Naive thymus-derived CD8-positive, alpha-beta T cell (primary cell): ENCODE data around the gene BCR. TPM values are rescaled to one million over a fixed set of nuclear protein-coding genes. Genes with fewer than 3 reads are reported as not detected.
"Not testable (repeated sequence)": the region's sequence is repeated elsewhere in the genome, so short reads cannot be mapped to it uniquely, and the experiment has no call there.

Experiments
- ATAC-seq, 2 donors: fragments of 150-1000 bp; cut with Tn5 transposase in 1 of 2; sonication (Bioruptor Pico), chemical (Tn5 transposase) in 1 of 2; 1 replicate in 1 of 2; 2 replicates in 1 of 2; pipeline ENCODE4 v1.10.0; 2021; ENCODE audit warnings: mild to moderate bottlenecking in 2 of 2, moderate library complexity in 2 of 2
- POLR2A ChIA-PET: fragments of 350-600 bp; sonication (Branson Sonifier 250); formaldehyde crosslinking; loops from one replicate; lab custom pipeline; 2021; ENCODE audit warnings: antibody characterized with exemption; lab: Charles Lee
- DNase-seq, 10 donors: peaks; one replicate each; pipeline versions ENCODE4 v3.0.0 to v3.0.0-alpha.2; 2020 to 2022
- H3K27ac Mint-ChIP-seq, 10 donors: one replicate each; pipeline ENCODE4 v1.8.0; 2020 to 2022; ENCODE audit warnings: mild to moderate bottlenecking in 10 of 10, mixed read lengths in 10 of 10, moderate library complexity in 4 of 10, inconsistent platforms in 1 of 10
- H3K27me3 Mint-ChIP-seq, 5 donors: one replicate each; pipeline ENCODE4 v1.8.0; 2021 to 2022; ENCODE audit warnings: mixed read lengths in 5 of 5
- H3K36me3 Mint-ChIP-seq, 3 donors: one replicate each; pipeline ENCODE4 v1.8.0; 2020 to 2022; ENCODE audit warnings: mixed read lengths in 3 of 3, mild to moderate bottlenecking in 2 of 3, inconsistent platforms in 1 of 3
- H3K4me1 Mint-ChIP-seq, 4 donors: one replicate each; pipeline ENCODE4 v1.8.0; 2021 to 2022; ENCODE audit warnings: mixed read lengths in 4 of 4
- H3K4me3 Mint-ChIP-seq, 10 donors: one replicate each; pipeline ENCODE4 v1.8.0; 2020 to 2022; ENCODE audit warnings: mild to moderate bottlenecking in 10 of 10, mixed read lengths in 10 of 10, moderate library complexity in 6 of 10, inconsistent platforms in 1 of 10
- H3K9me3 Mint-ChIP-seq, 9 donors: one replicate each; pipeline ENCODE4 v1.8.0; 2020 to 2022; ENCODE audit warnings: mixed read lengths in 9 of 9, mild to moderate bottlenecking in 3 of 9, inconsistent platforms in 1 of 9, moderate library complexity in 1 of 9
- polyA plus RNA-seq, 3 donors: library from polyadenylated mRNA; unstranded; fragments of 300-500 nt; fragmentation: Illumina TruSeq; gene quantifications; one replicate each; pipeline ENCODE4 v1.2.3, GENCODE V29; 2021
- total RNA-seq, 8 experiments: library from RNA in 2 of 8; stranded (reverse) in 2 of 8; gene quantifications; one replicate each; pipeline ENCODE4 v1.2.3 and lab custom pipeline; 2021 to 2026

The BCR gene
- total RNA-seq = 10 to 100 TPM; 72.1 to 76.9 TPM
- polyA plus RNA-seq = 10 to 100 TPM in 1 of 3 donors, 1 to 10 TPM in 2; 3.8 to 18.3 (median 5.6) TPM
- 84.6 to 153 (median 134) reads per million in 6 experiments for total RNA-seq (lab: John Stamatoyannopoulos, UW)

DNA sequence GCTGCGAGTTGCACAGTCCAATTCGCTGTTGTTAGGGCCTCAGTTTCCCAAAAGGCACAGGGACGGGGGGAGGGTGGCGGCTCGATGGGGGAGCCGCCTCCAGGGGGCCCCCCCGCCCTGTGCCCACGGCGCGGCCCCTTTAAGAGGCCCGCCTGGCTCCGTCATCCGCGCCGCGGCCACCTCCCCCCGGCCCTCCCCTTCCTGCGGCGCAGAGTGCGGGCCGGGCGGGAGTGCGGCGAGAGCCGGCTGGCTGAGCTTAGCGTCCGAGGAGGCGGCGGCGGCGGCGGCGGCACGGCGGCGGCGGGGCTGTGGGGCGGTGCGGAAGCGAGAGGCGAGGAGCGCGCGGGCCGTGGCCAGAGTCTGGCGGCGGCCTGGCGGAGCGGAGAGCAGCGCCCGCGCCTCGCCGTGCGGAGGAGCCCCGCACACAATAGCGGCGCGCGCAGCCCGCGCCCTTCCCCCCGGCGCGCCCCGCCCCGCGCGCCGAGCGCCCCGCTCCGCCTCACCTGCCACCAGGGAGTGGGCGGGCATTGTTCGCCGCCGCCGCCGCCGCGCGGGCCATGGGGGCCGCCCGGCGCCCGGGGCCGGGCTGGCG is at the start of gene BCR:
Gene BCR, plus strand, starts transcription at position 209 of the 592 bp plus-strand sequence. CDS start 452 bp downstream, outside the sequence.
- Mint-ChIP-seq H3K27me3 (no peaks in the 10 kb centered on the region), H3K9me3 (peaks cover 0 to 15% (median 0%) of the 10 kb centered on the region in 9 donors), H3K4me1 (peaks cover 41 to 75% (median 60%) of the 10 kb centered on the region in 4 donors), H3K27ac (peak within 1 kb of the TSS; percentile 57 to 93 (median 90)), H3K36me3 (peaks cover 0 to 6% (median 0%) of the 10 kb centered on the region in 3 donors), H3K4me3 (peak within 1 kb of the TSS; percentile 84 to 97 (median 95))
- ATAC-seq = peak; percentile 73 to 74
- POLR2A ChIA-PET = interaction anchor here (0.7 to 3.9 kb wide), 11 partner anchors 36 to 205 kb away, joined by 3 to 29 read pairs (median 4); partner anchors contain the start of gene RSPH14
- DNase-seq = peak; percentile 42 to 76 (median 62)

GRCh38 chr22:23130697-23131096 is 49.6 kb upstream of the BCR start:
- Mint-ChIP-seq H3K27me3 (no peaks in the 10 kb centered on the region), H3K27ac (peak overlapping the region in 4 of 10 donors; percentile 25 to 80 (median 68)), H3K4me1 (peaks cover 4 to 10% (median 5%) of the 10 kb centered on the region in 4 donors), H3K4me3 (no peak overlapping the region), H3K36me3 (no peaks in the 10 kb centered on the region), H3K9me3 (no peaks in the 10 kb centered on the region)
- POLR2A ChIA-PET = no interaction called here
- no peak for ATAC-seq
- no peak for DNase-seq

DNA sequence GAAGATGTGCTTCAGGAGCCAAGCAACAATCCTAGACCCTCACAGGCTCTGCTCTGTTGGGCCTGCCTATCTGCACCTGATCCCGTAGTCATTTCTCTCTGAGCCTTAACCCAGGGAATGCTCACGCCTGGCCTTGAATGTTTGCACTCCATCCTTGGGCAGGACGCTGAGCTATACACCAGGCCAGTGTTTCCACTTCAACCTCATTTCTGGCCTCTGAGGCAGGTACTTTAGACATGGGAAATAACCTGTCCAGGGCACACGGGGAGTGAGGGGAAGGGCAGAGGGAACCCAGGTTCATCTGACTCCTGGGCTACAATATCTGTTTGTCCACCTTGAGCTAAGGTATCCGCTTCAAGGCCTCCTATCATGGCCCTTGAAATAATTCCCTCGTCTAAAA is 48.4 kb upstream of the BCR start:
- peaks cover 5 to 22% (median 10%) of the 10 kb centered on the region in 4 donors for H3K4me1 Mint-ChIP-seq
- no peak overlapping the region for H3K27ac Mint-ChIP-seq
- H3K4me3 Mint-ChIP-seq = no peak overlapping the region
- no peak for DNase-seq
- POLR2A ChIA-PET = interaction anchor here (1.0 to 1.5 kb wide), 2 partner anchors 10 to 14 kb away, joined by 4 to 5 read pairs; partner anchors contain the start of gene RSPH14
- H3K36me3 Mint-ChIP-seq = no peaks in the 10 kb centered on the region
- no peak for ATAC-seq
- H3K9me3 Mint-ChIP-seq = no peaks in the 10 kb centered on the region
- no peaks in the 10 kb centered on the region for H3K27me3 Mint-ChIP-seq

- POLR2A ChIA-PET = interaction anchor here (1.2 to 1.5 kb wide), 2 partner anchors 10 to 13 kb away, joined by 3 to 5 read pairs; no protein-coding TSS in a partner anchor
- DNase-seq (no peak), ATAC-seq (no peak)
- H3K9me3 Mint-ChIP-seq = no peaks in the 10 kb centered on the region
- no peaks in the 10 kb centered on the region for H3K36me3 Mint-ChIP-seq
- peak overlapping the region in 2 of 10 donors; percentile 29 to 45 for H3K27ac Mint-ChIP-seq
- H3K4me3 Mint-ChIP-seq = no peak overlapping the region
- no peaks in the 10 kb centered on the region for H3K27me3 Mint-ChIP-seq
- H3K4me1 Mint-ChIP-seq = peaks cover 6 to 28% (median 15%) of the 10 kb centered on the region in 4 donors
These were observed 47.8 kb upstream of the BCR start for GRCh38 chr22:23132376-23133091.

DNA sequence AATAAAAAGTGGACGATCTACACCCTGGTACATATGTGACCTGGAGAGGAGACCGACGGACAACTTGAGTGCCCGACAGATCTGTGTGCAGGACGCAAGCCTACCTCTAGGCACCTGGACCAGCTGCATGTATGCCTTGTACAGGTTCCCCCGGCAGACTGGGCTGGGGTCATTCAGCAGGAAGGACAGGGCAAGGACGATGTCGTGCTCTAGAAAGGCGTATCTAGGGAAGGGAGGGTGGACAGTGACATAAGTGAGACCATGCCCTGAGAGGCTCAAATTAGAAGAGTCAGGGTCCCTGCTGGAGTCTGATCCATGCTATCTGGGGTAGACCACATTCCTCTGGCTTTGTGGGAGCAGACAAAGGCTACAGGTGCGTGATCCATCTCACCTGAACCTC is 46.4 kb upstream of the BCR start:
- ATAC-seq (no peak), DNase-seq (no peak)
- no peaks in the 10 kb centered on the region for H3K36me3 Mint-ChIP-seq
- H3K4me1 Mint-ChIP-seq = peaks cover 6 to 37% (median 24%) of the 10 kb centered on the region in 4 donors
- H3K27ac Mint-ChIP-seq = peak overlapping the region in 4 of 10 donors; percentile 10 to 72 (median 54)
- POLR2A ChIA-PET = no interaction called here
- H3K27me3 Mint-ChIP-seq = no peaks in the 10 kb centered on the region
- no peak overlapping the region for H3K4me3 Mint-ChIP-seq
- H3K9me3 Mint-ChIP-seq = no peaks in the 10 kb centered on the region

DNA sequence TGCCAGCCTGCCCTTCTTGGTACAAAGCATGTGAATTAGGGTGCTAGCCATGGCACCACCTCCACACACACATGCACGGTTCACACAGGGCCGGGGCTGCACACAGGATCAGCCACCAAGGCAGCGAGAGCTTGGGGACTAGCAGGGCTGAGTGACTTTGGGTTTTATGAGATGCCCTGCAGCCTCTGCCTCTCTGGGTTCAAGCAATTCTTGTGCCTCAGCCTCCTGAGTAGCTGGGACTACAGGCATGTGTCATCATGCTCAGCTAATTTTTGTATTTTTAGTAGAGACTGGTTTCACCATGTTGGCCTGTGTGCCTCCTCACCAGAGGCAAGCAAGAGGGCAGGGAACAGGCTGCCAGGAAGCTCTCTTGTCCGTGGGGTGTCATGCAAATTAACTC is 43.3 kb upstream of the BCR start:
- Mint-ChIP-seq H3K4me1 (peaks cover 8 to 65% (median 42%) of the 10 kb centered on the region in 4 donors), H3K27ac (peak overlapping the region; percentile 93 to 98 (median 96)), H3K4me3 (peak overlapping the region in 3 of 10 donors; percentile 7 to 80 (median 74))
- POLR2A ChIA-PET = interaction anchor here (1.5 to 1.7 kb wide), 2 partner anchors 16 to 18 kb away, joined by 3 to 6 read pairs; no protein-coding TSS in a partner anchor
- ATAC-seq, DNase-seq, H3K36me3 Mint-ChIP-seq, H3K9me3 Mint-ChIP-seq, H3K27me3 Mint-ChIP-seq: not testable (repeated sequence)

DNA sequence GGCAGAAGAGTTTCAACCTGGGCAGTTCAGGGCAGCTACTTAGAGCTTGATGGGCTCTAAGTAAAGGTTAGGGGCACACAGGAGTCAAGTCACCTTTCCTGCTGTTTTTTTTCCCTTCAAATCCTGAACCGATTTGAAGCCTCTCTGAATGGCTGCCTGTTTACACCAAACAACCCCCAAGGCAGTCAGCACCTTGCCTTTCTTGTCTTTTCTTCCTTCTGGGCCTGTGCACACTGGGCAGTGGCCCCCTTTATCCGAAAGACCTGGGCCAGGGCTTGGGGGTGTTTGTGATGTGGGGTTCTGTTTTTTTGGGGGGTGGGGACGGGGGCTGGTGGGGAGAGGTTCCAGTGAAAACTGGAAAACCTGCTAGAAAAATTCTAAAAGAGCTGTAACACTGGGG is 42.8 kb upstream of the BCR start:
- Mint-ChIP-seq H3K4me3 (peak overlapping the region; percentile 50 to 85 (median 74)), H3K27me3 (no peaks in the 10 kb centered on the region), H3K4me1 (peaks cover 12 to 70% (median 47%) of the 10 kb centered on the region in 4 donors), H3K36me3 (no peaks in the 10 kb centered on the region), H3K9me3 (no peaks in the 10 kb centered on the region), H3K27ac (peak overlapping the region; percentile 93 to 98 (median 96))
- POLR2A ChIA-PET = interaction anchor here (1.1 to 1.7 kb wide), 4 partner anchors 9 to 126 kb away, joined by 3 to 6 read pairs (median 3); no protein-coding TSS in a partner anchor
- DNase-seq (no peak), ATAC-seq (no peak)

DNA sequence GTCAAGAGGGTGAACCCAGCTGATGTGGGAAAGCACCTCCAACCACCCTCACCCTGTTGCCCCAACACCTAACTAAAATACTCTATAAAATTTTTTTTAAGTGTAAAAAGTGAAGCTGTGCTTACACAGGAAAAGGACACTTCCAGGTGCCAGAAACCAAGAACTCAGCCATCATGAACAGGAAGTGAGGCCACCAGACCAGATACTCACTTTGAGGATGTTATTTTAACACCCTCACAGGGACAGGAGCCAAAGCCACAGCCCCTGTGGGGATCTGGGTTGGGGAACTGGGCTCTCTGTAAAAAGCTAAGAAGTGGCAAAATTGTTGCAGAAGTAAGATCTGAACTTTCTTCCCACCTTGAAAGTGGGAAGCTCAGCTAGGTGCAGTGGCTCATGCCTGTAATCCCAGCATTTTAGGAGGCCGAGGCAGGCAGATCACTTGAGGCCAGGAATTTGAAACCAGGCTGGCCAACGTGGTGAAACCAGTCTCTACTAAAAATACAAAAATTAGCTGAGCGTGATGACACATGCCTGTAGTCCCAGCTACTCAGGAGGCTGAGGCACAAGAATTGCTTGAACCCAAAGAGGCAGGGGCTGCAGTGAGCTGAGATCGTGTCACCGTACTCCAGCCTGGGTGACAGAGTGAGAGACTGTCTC is 42.3 kb upstream of the BCR start:
- Mint-ChIP-seq H3K36me3 (no peaks in the 10 kb centered on the region), H3K9me3 (no peaks in the 10 kb centered on the region), H3K27me3 (no peaks in the 10 kb centered on the region), H3K4me1 (peaks cover 15 to 75% (median 53%) of the 10 kb centered on the region in 4 donors), H3K27ac (peak overlapping the region; percentile 93 to 98 (median 96)), H3K4me3 (peak overlapping the region; percentile 50 to 85 (median 75))
- peak in 9 of 10 donors; percentile 30 to 84 (median 66) for DNase-seq
- peak; percentile 39 to 41 for ATAC-seq
- POLR2A ChIA-PET = interaction anchor here (0.5 to 1.7 kb wide), 8 partner anchors 9 to 757 kb away, joined by 3 to 6 read pairs (median 3); no protein-coding TSS in a partner anchor

DNA sequence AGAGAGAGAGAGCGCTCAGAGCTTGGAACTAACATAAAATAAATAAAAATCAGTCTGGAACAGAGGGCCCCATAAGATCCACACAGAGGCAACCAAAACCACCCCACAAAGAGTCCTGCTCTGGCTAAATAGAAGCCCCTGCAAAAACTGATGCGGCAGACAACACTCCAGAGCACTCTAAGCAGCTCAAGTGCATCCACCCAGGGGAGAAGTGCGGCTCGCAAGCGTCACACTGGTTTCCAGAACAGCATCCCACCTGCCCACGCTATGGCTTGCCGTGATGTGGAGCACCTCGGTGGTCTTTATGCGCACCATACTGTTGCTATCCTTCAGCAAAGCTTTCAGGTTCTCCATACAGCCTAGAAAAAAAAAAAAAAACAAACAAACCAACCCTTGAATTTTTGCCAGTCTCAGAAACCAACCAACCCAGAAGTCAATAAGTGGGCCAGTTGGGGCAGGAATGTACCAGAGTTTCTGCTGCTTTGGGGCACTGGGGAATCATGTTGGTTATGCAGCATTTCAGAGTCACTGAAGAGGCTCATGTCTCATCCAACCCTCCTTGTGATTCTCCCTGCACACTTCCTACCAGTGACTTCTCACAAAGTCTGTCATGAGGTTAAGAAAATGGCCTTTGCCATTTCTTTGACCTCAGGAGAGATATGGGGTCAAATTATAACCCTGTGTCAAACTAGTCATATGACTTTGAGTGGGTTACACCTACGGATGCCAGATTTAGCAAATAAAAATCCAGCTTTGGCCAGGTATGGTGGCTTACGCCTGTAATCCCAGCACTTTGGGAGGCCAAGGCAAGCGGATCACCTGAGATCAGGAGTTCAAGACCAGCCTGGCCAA is 41.5 kb upstream of the BCR start:
- H3K36me3 Mint-ChIP-seq = no peaks in the 10 kb centered on the region
- POLR2A ChIA-PET = interaction anchor here (0.5 to 2.8 kb wide), 9 partner anchors 8 to 756 kb away, joined by 3 to 12 read pairs (median 3); no protein-coding TSS in a partner anchor
- H3K27ac Mint-ChIP-seq = peak overlapping the region; percentile 93 to 98 (median 96)

DNA sequence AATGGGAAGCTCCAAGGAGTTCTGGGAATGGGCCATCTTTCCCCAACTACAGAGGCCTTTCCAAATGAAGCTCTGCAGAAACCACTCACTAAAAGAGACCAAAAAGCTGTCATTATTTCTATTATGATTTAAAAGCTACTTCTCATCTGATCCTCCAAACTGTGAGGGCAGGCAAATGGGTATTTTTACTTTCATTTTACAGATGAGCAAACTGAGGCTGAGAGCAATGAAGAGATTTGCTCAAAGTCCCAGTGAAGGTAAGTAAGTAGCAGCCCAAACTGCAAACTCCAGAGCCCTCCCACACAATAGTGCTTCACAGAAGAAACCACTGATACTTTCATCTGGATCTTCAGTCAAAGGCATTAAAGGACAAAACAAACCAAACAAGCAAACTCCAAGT is 39.9 kb upstream of the BCR start:
- Mint-ChIP-seq H3K27ac (peak overlapping the region; percentile 17 to 99 (median 96)), H3K9me3 (no peaks in the 10 kb centered on the region), H3K36me3 (no peaks in the 10 kb centered on the region), H3K4me3 (peak overlapping the region in 1 of 10 donors; percentile 18), H3K4me1 (peaks cover 19 to 92% (median 74%) of the 10 kb centered on the region in 4 donors), H3K27me3 (no peaks in the 10 kb centered on the region)
- POLR2A ChIA-PET = interaction anchor here (0.7 to 2.8 kb wide), 5 partner anchors 21 to 387 kb away, joined by 3 to 12 read pairs (median 5); no protein-coding TSS in a partner anchor
- no peak for ATAC-seq
- DNase-seq = no peak

More for the DNA sequence above, 41.5 kb upstream of the BCR start:
- no peaks in the 10 kb centered on the region for H3K27me3 Mint-ChIP-seq
- ATAC-seq = no peak
- H3K4me3 Mint-ChIP-seq = peak overlapping the region in 8 of 10 donors; percentile 64 to 85 (median 76)
- no peak for DNase-seq
- no peaks in the 10 kb centered on the region for H3K9me3 Mint-ChIP-seq
- H3K4me1 Mint-ChIP-seq = peaks cover 18 to 80% (median 59%) of the 10 kb centered on the region in 4 donors

DNA sequence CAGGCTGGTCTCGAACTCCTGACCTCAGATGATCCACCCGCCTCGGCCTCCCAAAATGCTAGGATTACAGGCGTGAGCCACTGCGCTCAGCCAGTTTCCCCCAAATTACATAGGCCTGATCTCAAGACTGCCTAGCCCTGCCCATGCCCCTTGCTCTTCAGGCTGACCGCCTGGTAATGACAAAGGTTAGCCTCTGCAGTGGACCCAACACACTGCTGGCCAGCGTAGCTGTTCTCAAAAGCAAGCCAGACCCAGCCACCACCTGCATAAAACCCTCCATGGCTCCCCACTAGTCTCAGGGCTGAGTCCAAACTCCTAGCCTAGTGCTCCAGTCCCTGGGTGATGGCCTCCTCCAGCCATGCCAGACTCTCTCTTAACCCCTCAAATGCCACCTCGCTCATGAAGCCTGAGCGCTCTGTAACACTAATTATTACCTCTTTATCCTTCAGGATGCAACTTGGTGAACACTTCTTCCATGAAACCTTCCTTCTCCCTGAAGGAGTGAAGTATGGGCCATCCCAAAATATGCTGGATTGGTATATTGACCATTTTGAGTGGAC is 37.7 kb upstream of the BCR start:
- no peak for ATAC-seq
- Mint-ChIP-seq H3K27ac (peak overlapping the region; percentile 90 to 99 (median 98)), H3K4me1 (peaks cover 22 to 79% (median 68%) of the 10 kb centered on the region in 4 donors), H3K4me3 (peak overlapping the region; percentile 76 to 86 (median 82)), H3K27me3 (no peaks in the 10 kb centered on the region), H3K36me3 (no peaks in the 10 kb centered on the region), H3K9me3 (no peaks in the 10 kb centered on the region)
- POLR2A ChIA-PET = interaction anchor here (1.0 to 2.0 kb wide), 3 partner anchors 10 to 38 kb away, joined by 4 to 6 read pairs (median 5); partner anchors contain the start of gene BCR
- DNase-seq = no peak
